GM12878 (cell line): Measurements from ENCODE around the gene ZNF79.

ENCODE experiments used
- CEBPB ChIP-seq, 2 experiments: fragments of 150-350 bp in 1 of 2; IDR thresholded peaks; 2 replicates each; pipeline ENCODE4 v1.6.1; 2012 to 2014; ENCODE audit warnings: low read depth in 2 of 2, low read length in 2 of 2, borderline replicate concordance in 1 of 2, inconsistent platforms in 1 of 2
- CTCF ChIP-seq, 3 experiments: IDR thresholded peaks in 2 of 3; conservative IDR thresholded peaks in 1 of 3; 2 replicates each; pipeline ENCODE4 v1.5.1; 2011; ENCODE audit warnings: low read depth in 3 of 3, low read length in 3 of 3, mild to moderate bottlenecking in 3 of 3, control low read depth in 2 of 3, moderate library complexity in 2 of 3, inconsistent platforms in 1 of 3, mixed read lengths in 1 of 3; ENCODE audit not compliant: control insufficient read depth in 2 of 3, insufficient read depth in 1 of 3; ENCODE audit errors: extremely low read depth in 1 of 3
- EZH2 ChIP-seq: IDR thresholded peaks from 2 replicates; pipeline ENCODE4 v1.6.1; 2012; ENCODE audit warnings: low read depth, mild to moderate bottlenecking, control low read depth, inconsistent platforms, low read length, borderline replicate concordance; ENCODE audit not compliant: control insufficient read depth
- GABPA ChIP-seq: IDR thresholded peaks from 2 replicates; pipeline ENCODE4 v1.6.1; 2014; ENCODE audit warnings: antibody characterized with exemption, low read depth, mild to moderate bottlenecking, inconsistent platforms
- JUND ChIP-seq: IDR thresholded peaks from 2 replicates; pipeline ENCODE4 v1.6.1; 2012; ENCODE audit warnings: low read depth, mild to moderate bottlenecking, low read length, improper control_type of control experiment, moderate library complexity
- KAT2A ChIP-seq: conservative IDR thresholded peaks from 2 replicates; pipeline ENCODE4 v1.6.1; 2011; ENCODE audit warnings: low read depth, low read length; ENCODE audit not compliant: control insufficient read depth
- NRF1 ChIP-seq: conservative IDR thresholded peaks from 2 replicates; pipeline ENCODE4 v1.6.1; 2011; ENCODE audit warnings: mild to moderate bottlenecking, low read depth, low read length, improper control_type of control experiment
- POLR2AphosphoS2 ChIP-seq: IDR thresholded peaks from 2 replicates; pipeline ENCODE4 v1.6.1; 2011; ENCODE audit warnings: low read depth, mild to moderate bottlenecking, low read length, improper control_type of control experiment, moderate library complexity
- RAD21 ChIP-seq: IDR thresholded peaks from 2 replicates; pipeline ENCODE4 v1.6.1; 2011; ENCODE audit warnings: mild to moderate bottlenecking, low read depth, low read length, moderate library complexity; ENCODE audit not compliant: insufficient read depth
- RAD51 ChIP-seq: fragments of 450-650 bp; IDR thresholded peaks from 2 replicates; pipeline ENCODE4 v1.6.1; 2016; ENCODE audit warnings: moderate library complexity, mild to moderate bottlenecking, inconsistent platforms
- TAF1 ChIP-seq: IDR thresholded peaks from 2 replicates; pipeline ENCODE4 v1.6.1; 2011; ENCODE audit warnings: mild to moderate bottlenecking, low read depth, low read length, borderline replicate concordance
- ZBTB33 ChIP-seq: fragments of 450-650 bp; IDR thresholded peaks from 2 replicates; pipeline ENCODE4 v1.6.1; 2017; ENCODE audit warnings: mild to moderate bottlenecking
- ZBTB40 ChIP-seq: fragments of 450-650 bp; IDR thresholded peaks from 2 replicates; pipeline ENCODE4 v1.6.1; 2016; ENCODE audit warnings: mild to moderate bottlenecking, moderate library complexity, borderline replicate concordance

GRCh38 chr9:127390563-127390962 is 33.6 kb upstream of the ZNF79 start:
- TF ChIP-seq ZBTB40 (no peak), RAD51 (no peak), RAD21 (no peak), TAF1 (no peak), EZH2 (no peak), CTCF (IDR thresholded peaks at IDR 0.05 in 2 of 3, conservative IDR thresholded peaks at IDR 0.05 in 1 of 3; ENCODE audit: control insufficient read depth in 2 of 3, extremely low read depth in 1 of 3, insufficient read depth in 1 of 3, low read depth in 3 of 3, low read length in 3 of 3) (no peak), NRF1 (no peak), CEBPB (IDR thresholded peaks at IDR 0.05; ENCODE audit: borderline replicate concordance in 1 of 2, low read depth in 2 of 2, low read length in 2 of 2) (no peak), KAT2A (no peak), GABPA (no peak), POLR2AphosphoS2 (no peak), ZBTB33 (no peak), JUND (no peak)
